DND-41 (cell line): Measurements from ENCODE around the gene EIF1.

ENCODE experiments used
- ATAC-seq: fragments of 200-7000 bp; cut with Tn5 transposase; 3 replicates; pipeline ENCODE4 v1.9.1; 2021; ENCODE audit warnings: low read depth; ENCODE audit not compliant: insufficient read depth
- DNase-seq: peaks from one replicate; pipeline ENCODE4 v3.0.0-alpha.2; 2020
- H2AFZ ChIP-seq: 2 replicates; pipeline ENCODE4 v1.6.0; 2012; ENCODE audit warnings: low read depth, low read length
- H3K27ac ChIP-seq: 2 replicates; pipeline ENCODE4 v1.5.1; 2012; ENCODE audit warnings: low read length, inconsistent platforms
- H3K27me3 ChIP-seq: fragments of 200-600 bp; sonication (generic); 2 replicates; pipeline ENCODE4 v1.6.0; 2012; ENCODE audit warnings: low read length, mild to moderate bottlenecking, inconsistent platforms; ENCODE audit not compliant: insufficient read depth, poor library complexity
- H3K36me3 ChIP-seq: 2 replicates; pipeline ENCODE4 v1.5.1; 2012; ENCODE audit warnings: low read length, inconsistent platforms; ENCODE audit not compliant: insufficient read depth
- H3K4me1 ChIP-seq: 2 replicates; pipeline ENCODE4 v1.5.1; 2012; ENCODE audit warnings: mild to moderate bottlenecking, low read length; ENCODE audit not compliant: insufficient read depth
- H3K4me2 ChIP-seq: 2 replicates; pipeline ENCODE4 v1.6.0; 2012; ENCODE audit warnings: mild to moderate bottlenecking, moderate library complexity, low read length, inconsistent platforms; ENCODE audit not compliant: insufficient read depth
- H3K4me3 ChIP-seq, 2 experiments: fragments of 200-600 bp in 1 of 2; shearing (Covaris generic) in 1 of 2; 2 replicates each; pipeline ENCODE4 v1.5.1; 2012 to 2016; ENCODE audit warnings: inconsistent platforms in 2 of 2, low read length in 2 of 2, mild to moderate bottlenecking in 2 of 2, low read depth in 1 of 2, moderate library complexity in 1 of 2
- H3K79me2 ChIP-seq: 2 replicates; pipeline ENCODE4 v1.6.0; 2012; ENCODE audit warnings: low read length, inconsistent platforms; ENCODE audit not compliant: insufficient read depth
- H3K9ac ChIP-seq: 2 replicates; pipeline ENCODE4 v1.6.0; 2012; ENCODE audit warnings: low read depth, mild to moderate bottlenecking, inconsistent platforms, low read length, moderate library complexity
- H3K9me3 ChIP-seq: 2 replicates; pipeline ENCODE4 v1.5.1; 2012; ENCODE audit warnings: low read length, moderate library complexity, mild to moderate bottlenecking, inconsistent platforms; ENCODE audit not compliant: insufficient read depth, severe bottlenecking
- H4K20me1 ChIP-seq: 2 replicates; pipeline ENCODE4 v1.6.0; 2012; ENCODE audit warnings: low read length; ENCODE audit not compliant: insufficient read depth
- CTCF ChIP-seq: IDR thresholded peaks from 2 replicates; pipeline ENCODE4 v1.5.1; 2012; ENCODE audit warnings: borderline replicate concordance, low read length, moderate library complexity, mild to moderate bottlenecking; ENCODE audit not compliant: poor library complexity, severe bottlenecking; ENCODE audit errors: extremely low read depth
- EZH2 ChIP-seq: IDR thresholded peaks from 3 replicates; pipeline ENCODE4 v1.6.1; 2012; ENCODE audit warnings: borderline replicate concordance, low read depth, mild to moderate bottlenecking, moderate library complexity, low read length, inconsistent platforms; ENCODE audit not compliant: severe bottlenecking

Gene EIF1

GRCh38 chr17:41741709-41742108 lies 53.0 kb downstream of the EIF1 start:
- no peaks in the 10 kb centered on the region for H3K36me3 ChIP-seq
- no peaks in the 10 kb centered on the region for H3K9me3 ChIP-seq
- ATAC-seq (no peak), DNase-seq (no peak)
- H3K9ac ChIP-seq, result no peak overlapping the region
- H3K79me2 ChIP-seq, result no peaks in the 10 kb centered on the region
- no peak overlapping the region for H3K27ac ChIP-seq
- no peak overlapping the region for H2AFZ ChIP-seq
- no peak overlapping the region for H3K4me2 ChIP-seq
- TF ChIP-seq CTCF, result no peak
- TF ChIP-seq EZH2, result no peak
- no peaks in the 10 kb centered on the region for H4K20me1 ChIP-seq
- H3K4me3 ChIP-seq, result no peak overlapping the region
- H3K4me1 ChIP-seq, result peaks cover 7% of the 10 kb centered on the region
- H3K27me3 ChIP-seq, result no peaks in the 10 kb centered on the region
